Inferior parietal cortex (tissue), 1 donor: Measurements from ENCODE around the gene PITPNC1.
A peak's percentile ranks its signal among the peaks of the same experiment; 100 is the strongest.
"Not testable (repeated sequence)": the region's sequence is repeated elsewhere in the genome, so short reads cannot be mapped to it uniquely, and the experiment has no call there.

Source experiments
- DNase-seq: peaks from one replicate; pipeline ENCODE4 v3.0.0-alpha.2; 2016; ENCODE audit errors: extremely low spot score

Gene PITPNC1

DNA sequence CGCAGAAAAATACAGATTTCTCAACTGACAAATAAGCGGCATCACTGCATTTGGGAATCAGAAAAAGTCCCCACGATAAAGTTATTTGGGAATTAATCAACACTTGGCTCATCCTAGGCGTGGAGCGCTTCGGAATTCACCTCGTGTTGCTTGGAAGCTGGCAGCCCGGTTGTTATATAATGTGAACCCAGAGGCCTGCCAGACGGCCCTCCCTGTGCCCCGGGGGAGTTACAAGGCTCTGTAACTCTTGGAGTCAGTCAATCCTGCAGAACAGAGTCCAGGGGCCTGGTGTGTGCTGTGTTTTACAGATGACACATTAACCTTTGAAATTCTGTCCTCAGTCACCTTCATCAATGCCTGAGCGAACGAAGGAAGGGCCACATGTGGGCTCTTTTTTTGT is 111.1 kb downstream of the PITPNC1 start:
- no peak for DNase-seq

DNA sequence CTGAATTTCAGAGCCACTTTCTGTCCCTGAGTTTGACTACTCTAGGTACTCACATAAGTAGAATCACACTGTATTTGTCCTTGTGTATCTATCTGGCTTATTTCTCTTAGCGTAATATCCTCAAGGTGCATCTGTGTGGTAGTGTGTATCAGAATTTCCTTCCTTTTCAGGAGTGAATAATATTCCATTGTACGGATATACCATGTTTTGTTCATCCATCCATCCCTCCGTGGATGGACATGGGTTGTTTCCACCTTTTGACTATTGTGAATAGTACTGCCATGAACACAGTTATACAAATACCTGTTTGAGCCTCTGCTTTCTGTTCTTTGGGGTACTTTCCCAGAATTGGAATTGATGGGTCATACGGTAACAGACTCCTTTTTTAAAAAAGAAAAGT is 111.7 kb downstream of the PITPNC1 start:
- DNase-seq, result no peak

DNA sequence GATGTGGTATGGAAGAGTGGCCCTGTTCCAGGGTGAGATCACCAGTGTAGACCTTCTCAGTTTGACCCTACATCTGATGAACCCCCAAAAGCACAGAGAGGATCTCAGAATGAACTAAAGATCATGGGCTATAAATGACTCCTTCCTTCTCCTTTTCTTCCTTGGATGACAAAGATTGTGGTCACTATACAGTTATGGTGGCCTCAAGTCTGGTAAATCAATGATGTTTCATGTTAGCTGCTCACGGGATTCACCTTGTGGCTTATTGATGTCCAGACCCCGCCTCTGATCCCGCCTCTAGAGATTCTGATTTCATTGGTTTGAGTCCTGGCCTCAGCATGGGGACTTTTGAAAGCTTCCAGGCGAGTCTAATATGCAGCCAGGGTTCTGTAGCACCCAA is 112.2 kb downstream of the PITPNC1 start:
- no peak for DNase-seq

DNA sequence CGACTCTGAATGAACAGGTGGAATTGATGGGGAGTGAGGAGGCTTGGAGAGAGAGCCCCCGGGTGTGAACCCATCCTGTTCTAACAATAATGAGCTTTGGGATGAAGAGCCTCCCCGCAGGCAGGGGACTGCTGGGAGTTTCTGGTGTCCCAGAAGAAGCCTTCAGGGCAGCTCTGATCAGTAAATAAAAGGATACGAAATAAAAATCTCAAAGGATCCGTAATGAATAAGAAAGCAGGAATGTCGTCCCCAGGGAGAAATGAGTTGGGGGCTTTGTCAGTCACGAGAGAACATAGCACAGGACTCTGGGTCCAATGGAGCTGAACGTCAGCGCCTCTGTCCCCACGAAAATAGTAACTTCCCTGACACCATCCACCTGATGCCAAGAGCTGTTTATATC is 113.4 kb downstream of the PITPNC1 start:
- no peak for DNase-seq

DNA sequence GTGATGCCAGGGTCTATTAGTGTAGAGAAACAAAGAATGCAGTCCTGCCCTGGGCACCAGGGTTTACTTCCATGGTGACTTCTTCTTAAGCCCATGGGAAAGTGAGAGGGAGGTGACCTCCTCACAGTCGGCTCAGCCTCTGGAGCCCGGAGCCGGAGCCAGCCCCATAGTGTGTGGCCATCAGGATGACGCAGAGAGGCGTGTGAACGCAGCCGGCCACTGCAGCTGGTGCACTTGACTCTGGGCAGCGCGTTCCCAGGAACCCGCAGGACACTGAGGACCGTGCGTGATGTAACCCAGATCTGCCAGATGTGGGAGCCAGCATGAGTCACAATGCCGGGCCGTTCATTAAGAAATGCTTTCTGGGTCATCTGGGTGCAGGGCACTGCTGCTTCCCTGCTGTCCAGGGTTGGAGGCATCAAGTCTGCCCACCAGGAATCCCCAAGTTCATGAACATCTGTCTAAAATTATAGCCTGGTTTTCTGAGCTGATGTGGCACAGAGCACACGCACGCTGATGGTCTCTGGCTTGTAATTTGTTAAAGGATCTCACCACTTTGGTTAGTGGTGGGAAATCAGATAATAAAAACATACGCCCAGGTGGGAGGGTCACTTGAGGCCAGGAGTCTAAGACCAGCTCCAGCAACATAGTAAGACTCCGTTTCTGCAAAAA is 114.1 kb downstream of the PITPNC1 start:
- peak; percentile 34 for DNase-seq

DNA sequence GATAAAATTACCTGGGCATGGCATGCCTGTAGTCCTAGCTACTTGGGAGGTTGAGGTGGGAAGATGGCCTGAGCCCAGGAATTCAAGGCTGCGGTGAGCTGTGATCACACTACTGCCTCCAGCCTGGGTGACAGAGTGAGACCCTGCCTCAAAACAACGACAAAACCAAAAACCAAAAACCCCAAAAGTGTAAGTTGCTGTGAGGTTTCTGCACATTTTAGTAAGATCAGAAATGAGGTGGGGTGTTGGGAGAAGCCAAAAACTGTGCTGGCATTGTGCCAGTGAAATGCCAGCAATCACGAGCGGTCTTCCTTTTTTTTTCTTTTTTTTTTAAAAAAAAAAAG is 114.6 kb downstream of the PITPNC1 start:
- no peak for DNase-seq

DNA sequence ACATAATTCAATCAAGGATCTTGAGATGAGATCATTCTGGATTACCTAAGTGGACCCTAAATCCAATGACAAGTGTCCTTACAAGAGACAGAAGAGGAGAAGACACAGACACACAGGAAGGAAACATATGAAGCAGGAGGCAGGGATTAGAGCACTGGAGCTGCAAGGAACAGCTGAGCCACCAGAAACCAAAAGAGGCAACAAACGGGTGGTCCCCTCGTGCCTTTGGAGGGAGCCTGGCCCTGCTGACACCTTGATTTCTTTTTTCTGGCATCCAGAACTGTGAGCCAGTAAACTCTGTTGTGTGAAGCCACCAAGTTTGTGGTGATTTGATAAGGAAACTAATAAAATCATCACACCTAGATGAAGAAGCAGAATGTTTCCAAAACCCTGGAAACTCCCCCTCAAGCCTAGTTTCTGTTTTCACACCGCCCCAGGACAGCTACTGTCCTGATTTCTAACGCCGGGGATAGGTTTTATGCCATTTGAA is 115.2 kb downstream of the PITPNC1 start:
- DNase-seq, result no peak

DNA sequence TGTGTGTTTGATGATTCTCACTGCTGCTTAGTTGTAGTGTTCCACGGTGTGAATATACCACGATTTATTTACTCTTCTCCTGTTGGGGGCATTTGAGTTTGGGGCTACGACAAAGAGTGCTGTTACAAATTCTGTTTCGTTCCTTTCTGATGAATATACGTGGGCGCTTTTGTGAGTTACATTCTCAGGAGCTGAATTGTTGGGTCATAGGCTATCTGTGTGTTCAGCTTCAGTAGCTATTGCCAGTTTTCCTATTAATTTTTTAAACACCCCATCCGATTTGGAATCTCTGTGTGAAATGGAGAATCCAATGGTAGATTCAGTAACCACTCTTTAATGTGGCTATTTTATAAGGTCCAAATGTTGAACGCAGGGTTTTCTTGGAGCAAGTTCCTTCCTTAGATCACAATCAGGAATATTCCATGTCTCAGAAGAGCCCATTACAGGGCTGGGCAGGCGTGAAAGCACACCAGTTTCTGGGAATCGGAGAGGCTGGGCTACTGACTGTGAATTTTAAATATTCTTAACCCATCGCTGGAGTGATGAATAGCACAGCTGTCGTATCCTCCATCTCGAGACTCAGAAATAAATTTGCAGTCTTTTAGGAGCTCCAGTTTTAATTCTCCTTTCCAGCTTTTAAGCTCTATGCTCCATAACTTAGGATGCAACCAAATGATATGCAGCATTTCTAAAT is 115.9 kb downstream of the PITPNC1 start:
- DNase-seq, result peak; percentile 53

DNA sequence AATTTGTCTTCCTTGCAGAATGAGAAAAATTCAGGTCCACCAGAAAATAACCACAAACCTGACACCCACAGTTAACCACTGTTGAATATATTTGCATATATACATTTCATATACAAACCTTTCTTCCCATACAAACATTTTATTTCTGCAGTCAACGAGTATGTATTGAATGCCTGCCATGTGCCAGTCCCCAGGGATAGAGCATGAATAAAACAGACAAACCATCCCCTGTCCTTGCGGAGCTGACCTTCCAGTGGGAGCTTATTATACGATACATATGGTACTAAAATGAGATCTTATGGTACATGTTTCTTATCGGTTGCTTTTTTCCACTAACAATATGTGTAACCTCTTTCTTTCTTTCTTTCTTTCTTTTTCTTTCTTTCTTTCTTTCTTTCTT is 116.7 kb downstream of the PITPNC1 start:
- no peak for DNase-seq

DNA sequence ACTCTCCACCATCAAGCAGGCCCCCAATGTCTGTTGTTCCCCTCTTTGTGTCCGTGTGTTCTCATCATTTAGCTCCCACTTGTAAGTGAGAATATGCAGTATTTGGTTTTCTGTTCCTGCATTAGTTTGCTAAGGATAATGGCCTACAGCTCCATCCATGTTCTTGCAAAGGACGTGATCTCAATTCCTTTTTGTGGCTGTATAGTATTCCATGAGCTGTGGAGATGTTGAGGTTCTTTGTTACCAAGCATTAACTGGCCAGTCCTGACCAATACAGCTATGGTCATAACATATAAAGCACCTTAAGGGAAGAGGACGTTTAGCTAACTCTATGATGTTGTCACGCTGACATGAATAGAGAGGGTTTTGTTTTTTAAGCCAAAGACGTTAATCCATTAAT is 118.5 kb downstream of the PITPNC1 start:
- not testable (repeated sequence) for DNase-seq

DNA sequence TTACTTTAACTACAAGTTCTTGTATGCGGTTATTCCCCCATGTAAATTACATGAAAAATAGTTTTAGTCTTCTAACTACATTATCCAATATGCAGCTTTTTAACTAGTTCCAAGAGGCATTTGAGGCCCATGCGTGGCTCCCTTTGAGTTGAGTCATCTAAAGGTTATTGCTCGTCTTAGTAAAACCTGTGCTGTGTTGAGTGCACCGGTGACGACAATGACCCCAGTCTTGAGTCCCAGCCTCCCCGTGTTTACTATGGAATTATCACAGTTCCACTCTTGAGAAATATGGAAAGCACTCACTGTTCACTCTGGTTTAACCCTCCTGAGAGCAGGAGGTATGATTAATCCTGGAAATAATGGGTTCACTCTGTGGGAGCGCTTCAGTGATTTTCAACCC is 119.2 kb downstream of the PITPNC1 start:
- DNase-seq, result no peak

DNA sequence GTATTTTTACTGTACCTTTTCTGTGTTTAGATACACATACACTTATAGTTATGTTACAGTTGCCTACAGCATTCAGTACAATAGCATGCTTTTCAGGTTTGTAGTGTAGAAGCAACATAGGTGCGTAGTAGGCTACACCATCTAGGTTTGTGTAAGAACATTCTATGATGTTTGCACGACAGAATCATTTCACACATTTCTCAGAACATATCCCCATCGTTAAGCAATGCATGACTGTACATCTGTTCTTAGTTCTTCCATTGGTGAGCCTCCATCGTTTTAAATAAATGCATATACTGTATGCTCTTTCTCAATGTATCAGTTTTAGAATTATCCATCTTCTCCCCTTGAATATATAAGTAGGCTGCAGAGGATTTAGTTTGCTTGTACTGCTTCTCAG is 122.6 kb downstream of the PITPNC1 start:
- DNase-seq, result no peak

DNA sequence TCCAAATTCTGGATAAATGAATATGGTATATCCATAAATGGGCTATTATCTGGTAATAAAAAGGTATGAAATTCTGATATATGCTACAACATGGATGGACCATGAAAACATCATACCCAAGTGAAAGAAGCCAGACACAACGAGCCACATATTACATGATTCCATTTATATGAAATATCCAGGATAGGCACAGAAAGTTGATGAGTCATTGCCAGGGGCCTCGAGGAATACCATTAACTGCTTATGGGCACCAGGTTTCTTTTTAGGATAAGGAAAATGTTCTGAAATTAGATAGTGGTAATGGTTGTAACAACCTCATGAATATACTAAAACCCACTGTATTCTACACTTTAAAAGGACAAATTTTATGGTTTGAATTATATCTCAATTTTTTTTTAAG is 123.2 kb downstream of the PITPNC1 start:
- no peak for DNase-seq

DNA sequence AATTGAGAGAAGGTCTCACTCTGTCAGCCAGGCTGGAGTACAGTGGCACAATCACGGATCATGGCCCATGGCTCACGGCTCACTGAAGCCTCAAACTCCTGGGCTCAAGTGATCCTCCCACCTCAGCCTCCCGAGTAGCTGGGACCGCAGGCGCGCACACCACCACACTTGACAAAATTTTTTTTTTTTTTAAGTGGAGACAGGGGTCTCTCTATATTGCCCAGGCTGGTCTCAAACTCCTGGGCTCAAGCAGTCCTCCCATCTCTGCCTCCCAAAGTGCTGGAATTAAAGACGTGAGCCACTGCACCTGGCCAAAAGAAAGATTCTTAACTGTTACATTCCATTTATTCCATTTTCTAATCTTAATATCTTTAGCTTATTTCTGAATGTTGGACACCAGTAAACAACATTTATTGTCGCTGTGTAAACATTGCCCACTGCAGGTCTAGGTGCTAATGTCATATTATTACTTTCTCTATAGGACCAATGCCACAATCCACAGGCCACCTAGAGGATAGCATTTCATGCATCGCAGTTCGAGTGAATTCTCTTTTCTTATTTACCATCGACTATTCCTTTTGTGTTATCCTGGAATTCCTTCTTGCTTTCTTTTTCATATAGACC is 123.7 kb downstream of the PITPNC1 start:
- no peak for DNase-seq

DNA sequence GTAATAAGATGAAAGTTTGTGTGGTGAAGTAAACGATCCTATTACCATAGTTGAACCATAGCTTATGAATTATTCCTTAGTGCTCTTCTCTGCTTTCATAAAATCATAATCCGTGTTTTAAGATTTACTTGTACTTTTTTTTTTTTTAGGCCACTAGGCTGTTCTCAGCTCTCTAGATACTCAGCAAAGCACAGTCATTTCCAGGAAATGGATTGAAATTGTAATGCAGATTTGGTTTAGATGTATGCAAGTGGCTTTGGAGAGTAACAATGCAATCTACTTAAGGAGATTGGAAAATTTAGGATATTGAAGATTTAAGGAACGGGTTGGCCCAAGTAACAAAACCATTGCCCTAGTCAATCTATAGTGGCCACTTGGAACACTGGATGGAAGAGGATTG is 125.1 kb downstream of the PITPNC1 start:
- no peak for DNase-seq

DNA sequence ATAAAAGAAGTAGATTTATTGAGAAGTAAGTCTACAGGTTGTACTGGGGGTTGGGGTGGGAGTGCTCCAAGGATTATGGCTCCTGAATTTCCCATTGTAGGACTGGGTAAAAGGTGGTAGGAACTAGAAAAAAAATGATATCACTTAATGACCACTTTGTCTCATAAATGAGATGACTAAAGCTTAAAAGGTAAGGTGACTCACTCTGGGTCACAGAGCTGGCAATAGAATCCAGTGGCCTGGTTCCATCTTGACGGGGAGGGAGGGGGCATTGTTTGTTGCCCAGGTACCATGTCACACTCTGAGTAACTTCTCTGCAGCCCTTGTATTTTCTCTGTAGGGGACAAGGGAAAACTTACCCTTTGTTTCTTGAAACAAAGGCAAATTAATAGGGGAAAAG is 126.1 kb downstream of the PITPNC1 start:
- DNase-seq, result no peak

DNA sequence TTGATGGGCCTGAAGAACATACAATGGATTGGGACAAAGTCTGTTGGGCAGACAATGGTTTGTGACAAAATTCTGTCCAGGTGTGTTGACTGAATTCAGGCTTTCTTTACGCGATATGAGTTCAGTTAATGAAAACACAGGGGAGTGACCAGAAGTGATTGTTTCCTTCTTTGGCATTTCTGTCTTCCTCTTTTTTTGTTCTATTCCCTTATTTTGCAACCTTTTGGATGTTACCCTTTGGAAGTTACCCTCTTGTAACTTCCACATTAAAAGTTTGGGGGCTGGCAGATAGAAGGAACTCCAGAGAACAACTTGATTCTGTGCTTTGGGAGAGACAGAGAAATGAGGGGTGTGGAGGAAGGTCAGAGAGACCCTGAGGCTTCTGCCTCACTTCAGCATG is 126.7 kb downstream of the PITPNC1 start:
- no peak for DNase-seq

DNA sequence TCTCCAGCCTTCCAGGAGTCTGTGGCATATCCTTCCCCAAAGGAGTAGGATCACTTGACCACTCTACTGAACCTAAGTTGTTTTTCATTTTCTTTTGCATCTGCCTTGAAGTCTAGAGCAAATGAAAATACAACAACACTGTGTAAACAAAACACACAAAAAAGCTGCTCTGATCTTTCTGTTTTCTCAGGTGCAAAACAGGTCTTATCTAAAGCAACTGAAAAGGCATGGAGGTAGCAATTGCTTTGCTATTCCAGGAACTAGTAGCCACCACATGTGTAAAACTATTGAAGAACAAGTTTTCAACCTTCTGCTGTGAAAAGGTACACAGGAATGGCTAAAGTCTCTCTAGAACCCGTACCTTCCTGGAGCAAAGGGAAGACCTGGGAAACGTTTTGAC is 127.1 kb downstream of the PITPNC1 start:
- DNase-seq, result no peak

DNA sequence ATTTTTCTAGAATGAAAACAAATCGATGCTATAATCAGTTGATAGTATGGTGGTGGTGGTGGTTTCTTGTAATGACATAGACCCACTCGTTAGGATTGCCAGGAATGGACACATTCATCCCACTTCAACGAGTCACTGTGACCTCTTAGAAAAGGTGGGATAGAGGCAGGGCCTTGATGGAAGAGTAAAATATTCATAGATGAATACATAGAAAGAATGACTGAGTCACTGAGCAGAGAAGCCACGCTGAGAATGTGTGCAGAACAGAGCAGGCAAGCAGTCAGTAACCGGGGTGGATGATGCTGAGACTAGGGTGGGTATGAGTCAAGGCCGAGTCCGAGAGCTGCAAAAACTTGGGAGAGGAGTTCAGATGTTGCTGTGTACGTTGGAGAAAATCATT is 129.9 kb downstream of the PITPNC1 start:
- DNase-seq, result no peak

DNA sequence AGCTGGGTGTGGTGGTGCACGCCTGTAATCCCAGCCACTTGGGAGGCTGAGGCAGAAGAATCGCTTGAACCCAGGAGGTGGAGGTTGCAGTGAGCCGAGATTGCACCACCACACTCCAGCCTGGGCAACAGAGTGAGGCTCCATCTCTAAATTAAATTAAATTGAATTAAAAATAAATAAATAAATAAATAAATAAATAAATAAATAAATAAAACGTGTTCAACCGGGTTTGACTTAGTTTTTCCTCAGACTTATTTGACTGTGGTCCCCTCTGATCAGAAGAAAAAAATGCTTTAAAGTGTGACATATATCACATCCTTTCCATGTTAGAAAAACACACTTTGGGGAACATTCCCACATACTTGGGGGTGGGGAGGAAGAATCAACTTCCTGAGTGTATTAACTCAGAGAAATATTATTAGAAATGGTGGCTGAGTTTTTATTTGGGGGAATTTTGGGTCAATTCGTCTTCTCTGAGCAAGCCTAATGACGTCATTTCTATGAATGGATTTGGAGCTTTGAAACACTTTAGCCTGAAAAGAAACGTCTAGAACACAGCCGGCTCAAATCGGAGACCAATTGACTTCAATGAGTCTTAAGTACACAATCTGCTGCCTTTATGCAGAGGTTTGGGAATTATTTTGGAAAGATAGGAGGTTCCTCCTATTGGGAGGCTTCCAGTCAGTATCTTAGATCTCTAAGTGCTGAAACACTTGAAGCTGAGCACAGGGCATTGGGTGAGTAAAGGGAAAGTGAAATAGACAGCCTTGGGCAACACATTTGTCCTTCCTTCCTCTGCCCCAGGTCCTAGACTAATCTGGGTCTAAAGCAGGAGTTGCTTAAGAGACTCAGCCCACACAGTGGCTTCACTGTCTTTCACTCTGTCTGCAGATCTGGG is 132.6 kb downstream of the PITPNC1 start:
- no peak for DNase-seq

DNA sequence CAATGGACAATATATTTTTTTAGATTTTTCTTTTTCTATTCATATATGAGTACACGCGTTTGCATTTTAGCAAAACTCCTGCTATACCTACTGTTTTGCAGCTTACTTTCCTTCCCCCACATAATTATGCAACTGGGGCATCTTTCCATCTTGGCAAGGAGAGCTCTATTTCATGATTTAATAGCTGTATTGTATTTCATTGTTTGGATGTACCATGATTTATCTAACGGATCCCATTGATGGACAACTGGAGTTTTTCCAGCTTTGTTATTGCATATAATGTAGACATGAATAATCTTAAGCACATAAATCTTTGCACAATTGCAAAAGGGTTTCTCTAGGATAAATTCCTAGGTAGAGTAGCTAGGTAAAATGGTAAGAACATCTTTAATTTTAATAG is 133.9 kb downstream of the PITPNC1 start:
- DNase-seq, result no peak

DNA sequence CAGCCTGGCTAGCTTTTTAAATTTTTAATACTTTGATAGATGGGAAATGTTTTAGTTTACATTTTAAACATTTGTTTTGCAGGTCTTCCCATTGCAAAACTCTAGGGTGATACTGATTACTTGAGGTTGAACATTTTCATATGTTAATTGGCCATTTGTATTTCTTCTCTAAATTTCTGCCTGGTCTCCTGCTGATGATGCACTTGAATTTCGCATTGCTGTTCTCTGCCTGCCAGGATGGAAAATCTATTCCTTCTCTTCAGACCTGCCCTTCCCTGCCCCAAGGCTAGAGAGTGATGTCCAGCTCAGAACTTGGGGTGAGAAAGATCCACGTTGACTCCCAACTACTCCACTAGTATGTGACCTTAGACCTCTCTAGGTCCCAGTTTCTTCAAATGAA is 134.7 kb downstream of the PITPNC1 start:
- DNase-seq, result no peak
